Measurements from ENCODE around the gene MEIS3. TPM values are rescaled to one million over a fixed set of nuclear protein-coding genes. Genes with fewer than 3 reads are reported as not detected.

The MEIS3 gene
- total and polyA plus RNA-seq, 9 of the 15 experiments (the other 6 are each of a cell fraction or from before 2014, with no cell fraction given) = 0.06 to 0.80 (median 0.25) TPM; not detected in 1

DNA sequence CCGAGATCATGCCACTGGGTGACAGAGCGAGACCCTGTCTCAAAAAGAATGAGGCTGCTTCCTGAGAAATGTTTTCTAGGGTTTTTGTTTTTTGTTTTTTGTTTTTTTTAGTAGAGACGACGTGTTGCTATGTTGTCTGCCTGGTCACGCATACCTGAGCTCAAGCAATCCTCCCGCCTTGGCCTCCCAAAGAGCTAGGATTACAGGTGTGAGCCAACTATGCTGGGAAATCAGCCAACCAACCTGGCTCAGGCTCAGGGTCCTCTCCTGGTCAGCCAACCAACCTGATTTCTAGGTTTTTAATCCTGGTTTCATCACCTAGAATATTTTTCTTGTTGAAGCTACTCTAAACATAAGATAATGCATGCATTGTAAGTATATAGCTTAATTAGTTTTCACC, 62.4 kb downstream of the MEIS3 start:
- Histone ChIP-seq H3K9me3 (replicated peaks; ENCODE audit: control insufficient read depth, insufficient read depth, low read depth, low read length) (no peaks in the 10 kb centered on the region), H3K9me1 (ENCODE audit: control insufficient read depth, insufficient read depth, low read length) (no peaks in the 10 kb centered on the region), H3K9ac (ENCODE audit: insufficient read depth in 1 of 2, low read depth in 2 of 2, low read length in 2 of 2) (no peak overlapping the region), H4K20me1 (replicated peaks; ENCODE audit: control insufficient read depth, insufficient read depth, low read length) (peaks cover 3% of the 10 kb centered on the region; the same call in 1 of the 2 replicates), H3K36me3 (ENCODE audit: control insufficient read depth, insufficient read depth, low read length) (peaks cover 96% of the 10 kb centered on the region), H3K4me3 (no peak overlapping the region), H3K4me2 (ENCODE audit: insufficient read depth, low read length) (no peak overlapping the region), H3K4me1 (replicated peaks in 1 of 2; ENCODE audit: control insufficient read depth in 2 of 2, insufficient read depth in 2 of 2, low read length in 2 of 2) (peaks cover 3 to 12% of the 10 kb centered on the region in 2 experiments; a peak in 3 of 5 replicates), H3K27me3 (ENCODE audit: control insufficient read depth in 2 of 2, insufficient read depth in 2 of 2, low read length in 2 of 2) (no peaks in the 10 kb centered on the region), H2AFZ (ENCODE audit: low read depth, low read length) (no peak overlapping the region), H3K27ac (ENCODE audit: extremely low read depth, low read depth, low read length) (no peak overlapping the region), H3K79me2 (ENCODE audit: control insufficient read depth, insufficient read depth, low read length) (peaks cover 33% of the 10 kb centered on the region)
- in situ Hi-C loops (cut with MboI) = no loop called here
- FAIRE-seq = no peak
- DNase-seq (ENCODE audit: extremely low read depth in 1 of 4, low spot score in 3 of 4) = no peak
- ChIA-PET CTCF (ENCODE audit: low intra/inter-chr PET ratio) (no interaction called here), POLR2A (interaction anchor here (0.6 kb wide), 1 partner anchor 83 kb away, joined by 3 read pairs; no protein-coding TSS in a partner anchor)
- no peak for ATAC-seq
- WGBS (ENCODE audit: insufficient coverage, low coverage, missing lambda C conversion rate) = 88% methylated on average over 6 of the region's 6 CpGs
- intact Hi-C loops (cut with micrococcal nuclease) = no loop called here
- no TSS peak for BruUV-seq (replicated peaks)
- no peak for TF ChIP-seq TBP (optimal IDR thresholded peaks at IDR 0.05; ENCODE audit: low read depth, low read length)
- no peak for TF ChIP-seq SIN3B (IDR thresholded peaks at IDR 0.05; ENCODE audit: low read depth)
- TF ChIP-seq TBL1XR1 (IDR thresholded peaks at IDR 0.05; ENCODE audit: low read length in 2 of 2) = no peak
- TF ChIP-seq ZNF583 (CRISPR knock-in tag; IDR thresholded peaks at IDR 0.05) = no peak
- no peak for TF ChIP-seq CHD4 (IDR thresholded peaks at IDR 0.05; ENCODE audit: insufficient read depth, insufficient replicate concordance, low read depth, low read length, poor library complexity, severe bottlenecking)
- no peak for TF ChIP-seq KHSRP (IDR thresholded peaks at IDR 0.05)
- TF ChIP-seq ZNF184 (CRISPR knock-in tag; IDR thresholded peaks at IDR 0.05) = no peak
- TF ChIP-seq TOE1 (IDR thresholded peaks at IDR 0.05; ENCODE audit: borderline replicate concordance) = no peak
- no peak for TF ChIP-seq TOE1 (CRISPR knock-in tag; IDR thresholded peaks at IDR 0.05; ENCODE audit: borderline replicate concordance, low read depth)
- TF ChIP-seq EHMT2 (IDR thresholded peaks at IDR 0.05) = no peak
